Anterior cingulate cortex (tissue), 58 donors: ENCODE results near the gene TMCC2.

Experiments
- DNase-seq, 58 donors: peaks; one replicate each; lab custom pipeline; 2025; lab: John Stamatoyannopoulos, UW

The TMCC2 gene

DNA sequence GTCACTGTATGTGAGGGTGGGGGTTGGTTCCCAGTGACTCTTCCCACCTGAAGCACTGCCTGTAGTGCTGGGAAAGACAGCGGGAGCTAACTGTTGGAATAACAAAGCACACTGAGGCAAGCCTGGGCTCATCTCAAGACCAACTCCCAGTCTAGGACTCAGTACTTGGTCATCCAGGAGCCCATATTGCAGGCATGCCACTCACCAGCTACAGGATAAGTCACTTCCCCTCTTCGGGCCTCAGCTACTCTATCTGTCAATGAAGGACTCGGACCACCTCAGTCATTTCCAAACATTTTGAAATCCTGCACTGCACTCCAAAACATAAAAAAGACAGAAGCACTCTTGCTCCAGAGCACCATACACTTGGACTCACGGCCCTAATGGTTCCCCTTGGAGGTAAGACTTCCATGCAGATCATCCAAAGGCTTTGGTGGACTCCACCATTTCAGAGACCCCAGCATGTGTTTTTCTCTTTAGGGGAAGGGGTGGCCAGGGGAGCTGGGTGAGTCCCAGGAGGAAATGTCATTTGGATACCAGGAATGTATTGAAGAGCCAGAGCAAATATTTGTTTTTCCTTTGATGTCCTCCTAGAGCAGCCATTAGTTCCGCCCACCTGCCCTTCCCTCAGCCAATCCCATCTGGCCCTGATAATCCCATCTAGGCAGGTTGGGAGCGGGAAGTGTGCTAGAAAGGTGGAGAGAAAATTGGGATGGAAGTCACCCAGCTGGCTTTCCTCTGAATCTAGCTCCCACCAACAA, 90.7 kb downstream of the TMCC2 start:
- DNase-seq = no peak

DNA sequence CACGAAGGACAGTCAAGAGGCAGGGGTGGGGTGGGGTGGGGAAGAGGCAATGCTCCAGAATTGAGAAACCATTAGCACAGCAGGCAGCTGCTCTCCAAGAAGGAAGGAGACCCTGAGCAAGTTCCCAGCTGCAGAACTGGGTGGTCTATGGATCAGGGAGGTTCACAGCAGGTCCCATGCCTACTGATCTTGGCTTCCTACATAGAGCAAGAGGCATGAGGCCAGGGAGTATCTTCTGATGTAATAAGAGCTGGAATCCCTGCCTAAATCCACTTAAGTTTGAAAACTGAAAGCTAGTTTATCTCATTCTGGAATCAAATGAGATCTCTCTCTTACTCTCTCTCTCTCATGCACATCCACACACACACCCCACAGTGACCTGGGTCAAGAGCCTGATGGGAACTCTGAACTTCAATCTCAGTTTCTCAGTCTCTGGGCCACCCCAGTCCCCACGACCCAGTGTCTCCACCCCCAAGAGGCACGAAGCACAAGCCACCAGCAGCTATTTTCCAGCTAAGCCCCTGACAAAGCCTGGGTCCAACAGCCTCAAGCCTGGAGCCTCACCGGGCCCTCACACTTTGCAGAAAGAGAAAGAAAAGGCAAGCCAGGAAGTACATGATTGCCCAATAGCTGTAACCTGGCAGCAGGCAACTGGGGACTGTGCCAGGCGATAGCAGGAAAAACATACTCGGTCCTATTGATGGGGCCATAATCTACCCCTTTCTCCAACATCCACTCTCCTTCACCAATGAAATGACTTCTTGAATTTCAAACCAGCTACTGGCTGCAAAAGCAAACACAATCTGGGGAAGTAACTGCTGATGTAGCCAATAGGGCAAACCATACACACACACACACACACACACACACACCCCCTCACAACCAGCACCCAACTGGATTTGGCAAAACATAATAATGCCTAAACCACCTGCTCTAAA, 91.6 kb downstream of the TMCC2 start:
- peak in 5 of 58 donors; percentile 3 to 40 (median 17) for DNase-seq

DNA sequence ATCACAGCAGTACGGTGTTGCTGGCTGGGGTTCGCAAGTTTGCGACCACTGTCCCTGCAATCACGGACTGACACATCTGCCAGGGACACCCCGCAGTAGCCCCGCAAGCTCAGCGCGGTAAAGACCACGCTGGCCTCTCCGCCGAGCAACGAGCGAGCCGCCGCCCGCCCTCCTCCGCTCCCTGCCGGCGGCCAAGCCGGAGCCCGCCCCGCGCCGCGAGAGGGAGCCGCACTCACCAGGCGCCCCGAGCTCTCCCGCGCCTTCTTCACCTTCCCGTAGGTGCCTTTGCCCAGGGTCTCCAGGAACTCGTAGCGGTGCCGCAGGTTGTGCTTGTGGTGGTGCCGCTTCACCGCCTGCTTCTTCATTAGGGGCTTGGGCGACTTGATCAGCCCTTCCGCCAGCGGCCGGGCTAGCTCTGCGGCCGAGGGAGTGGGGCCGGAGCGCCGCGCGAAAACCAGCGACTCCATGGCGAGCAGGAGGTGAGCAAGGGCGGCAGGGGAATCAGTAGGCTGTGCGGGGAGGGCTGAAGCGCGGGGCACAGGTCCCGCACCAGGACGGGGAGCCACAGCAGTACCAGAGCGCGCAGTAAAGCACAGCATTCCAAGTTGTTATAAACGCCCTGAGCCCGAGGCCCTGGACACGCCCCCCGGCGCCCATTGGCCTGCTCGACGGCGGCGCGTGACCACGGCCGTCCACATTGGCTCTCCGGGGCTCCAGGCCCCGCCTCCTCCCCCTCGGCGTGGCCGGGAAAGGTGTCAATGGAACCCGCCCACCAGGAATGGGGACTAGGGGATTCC, 93.6 kb downstream of the TMCC2 start, which contains the start of gene NUAK2:
Gene NUAK2, minus strand, starts transcription at position 584 of the 797 bp plus-strand sequence. Its CDS starts 117 bp downstream, at position 467.
- DNase-seq = peak in 57 of 58 donors; percentile 33 to 92 (median 82)

DNA sequence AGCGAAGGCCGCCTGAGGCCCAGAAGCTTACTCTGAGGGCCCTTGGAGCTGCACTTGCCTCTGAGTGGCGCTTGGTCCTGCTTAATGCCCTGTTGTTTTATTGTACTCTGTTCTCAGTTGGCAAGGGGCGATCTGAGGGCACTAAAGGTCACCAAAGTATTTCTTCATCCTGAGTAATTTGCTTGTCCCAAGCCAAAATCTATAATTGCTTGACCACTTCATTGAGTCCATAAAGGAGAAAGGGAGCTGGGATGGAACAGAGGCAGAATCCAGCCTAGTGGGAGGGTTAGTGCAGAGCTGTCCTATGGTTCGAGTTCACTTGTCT, 94.2 kb downstream of the TMCC2 start:
- no peak for DNase-seq
